Kidney (tissue), 14 donors: ENCODE measurements around the gene SIRPA. TPM values are rescaled to one million over a fixed set of nuclear protein-coding genes. Genes with fewer than 3 reads are reported as not detected.

ENCODE experiments used
- DNase-seq, 5 donors: peaks; one replicate each; pipeline ENCODE4 v3.0.0-alpha.2; 2013 to 2020
- FAIRE-seq: peaks from 2 replicates; lab custom pipeline; 2012; peaks lifted over from hg19 to GRCh38; lab: Jason Lieb, UNC
- H3K27ac ChIP-seq, 2 donors: one replicate each; pipeline ENCODE4 v1.7.0; 2013; ENCODE audit warnings: low read depth in 2 of 2, low read length in 2 of 2, inconsistent platforms in 1 of 2
- H3K27me3 ChIP-seq: one replicate; pipeline ENCODE4 v1.7.1; 2013; ENCODE audit warnings: low read length, inconsistent platforms; ENCODE audit not compliant: control insufficient read depth, insufficient read depth
- H3K36me3 ChIP-seq, 3 donors: one replicate each; pipeline versions ENCODE4 v1.7.0 to v1.7.1; 2013; ENCODE audit warnings: low read length in 3 of 3, control low read depth in 1 of 3, inconsistent platforms in 1 of 3; ENCODE audit not compliant: insufficient read depth in 3 of 3, control insufficient read depth in 2 of 3
- H3K4me1 ChIP-seq, 3 donors: one replicate each; pipeline versions ENCODE4 v1.7.0 to v1.7.1; 2013; ENCODE audit warnings: low read length in 3 of 3, inconsistent platforms in 1 of 3, low read depth in 1 of 3; ENCODE audit not compliant: control insufficient read depth in 2 of 3, insufficient read depth in 2 of 3
- H3K4me3 ChIP-seq, 3 donors: one replicate each; pipeline versions ENCODE4 v1.7.0 to v1.8.1; 2013; ENCODE audit warnings: low read length in 3 of 3, control low read depth in 1 of 3, inconsistent platforms in 1 of 3
- H3K9ac ChIP-seq, 3 donors: one replicate each; pipeline versions ENCODE4 v1.7.0 to v1.7.1; 2013; ENCODE audit warnings: low read length in 3 of 3, control low read depth in 1 of 3, inconsistent platforms in 1 of 3
- H3K9me3 ChIP-seq, 3 donors: one replicate each; pipeline versions ENCODE4 v1.7.0 to v1.7.1; 2013; ENCODE audit warnings: low read length in 3 of 3, control low read depth in 1 of 3, inconsistent platforms in 1 of 3; ENCODE audit not compliant: control insufficient read depth in 2 of 3, insufficient read depth in 1 of 3
- CTCF ChIP-seq: IDR thresholded peaks from 3 replicates; pipeline ENCODE4 v1.5.1; 2012; ENCODE audit warnings: mild to moderate bottlenecking, moderate library complexity, borderline replicate concordance; ENCODE audit not compliant: insufficient read depth; ENCODE audit errors: extremely low read depth
- intact Hi-C: fragments of 100-400 bp; cut with DNase I; formaldehyde crosslinking; loops from one replicate; pipeline ENCODE4 v1.11.1; 2022
- polyA plus RNA-seq: library from polyadenylated mRNA; stranded (reverse); fragments of 350-450 nt; fragmentation: Illumina TruSeq; extraction: RNeasy Lipid Tissue Mini Kit (QIAGEN cat#74804); gene quantifications from one replicate; pipeline ENCODE4 v1.2.3, GENCODE V29; 2014; ENCODE audit warnings: low read depth, low replicate concordance; ENCODE audit not compliant: insufficient read depth
- total RNA-seq: library from RNA; stranded (reverse); fragmentation: NEBNext Ultra II Directional; extraction: Animal tissue kit (Norgen Biotek cat#: 25700); gene quantifications from one replicate; pipeline ENCODE4 v1.2.1, GENCODE V29; 2021
- donor health status: control.
- donor health status: control.
- donor health status: control.
- donor health status: control.
- donor health status: control.
- donor health status: DM: yes; HTN: yes; CAD: no.
- donor health status: Normal renal cell carcinoma (clear cell type).

Gene SIRPA
- total and polyA plus RNA-seq, 2 donors from 2014 or later = 24.7 to 46.6 TPM

GRCh38 chr20:1868856-1869255 is 26.4 kb upstream of the SIRPA start:
- Histone ChIP-seq H3K36me3 (no peaks in the 10 kb centered on the region), H3K27me3 (no peaks in the 10 kb centered on the region), H3K4me1 (no peaks in the 10 kb centered on the region), H3K4me3 (no peak overlapping the region), H3K9ac (no peak overlapping the region), H3K27ac (no peak overlapping the region), H3K9me3 (no peaks in the 10 kb centered on the region)
- no peak for FAIRE-seq
- intact Hi-C loops = no loop called here
- DNase-seq = no peak
- no peak for TF ChIP-seq CTCF

DNA sequence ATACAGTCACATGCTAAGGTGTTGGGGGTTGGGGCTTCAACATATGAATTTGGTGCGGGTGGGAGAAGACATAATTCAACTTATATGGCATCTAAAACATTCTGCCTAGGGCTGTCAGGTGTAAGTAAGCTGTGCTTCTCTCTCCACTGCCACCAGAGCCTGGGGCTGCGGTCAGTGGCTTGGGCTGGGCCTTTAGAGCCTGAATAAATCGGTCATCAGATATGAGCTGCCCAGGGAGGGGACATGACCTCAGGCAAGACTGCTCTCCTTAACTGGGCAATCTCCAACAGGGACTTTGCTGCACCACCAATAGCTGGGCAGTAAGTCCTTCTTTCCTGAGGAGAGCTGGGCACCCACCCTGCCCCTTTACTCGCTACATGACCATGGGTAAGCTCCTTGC is 24.9 kb upstream of the SIRPA start:
- Histone ChIP-seq H3K4me1 (peaks cover 0 to 6% (median 4%) of the 10 kb centered on the region in 3 donors), H3K27ac (no peak overlapping the region), H3K27me3 (no peaks in the 10 kb centered on the region), H3K9me3 (no peaks in the 10 kb centered on the region), H3K36me3 (no peaks in the 10 kb centered on the region), H3K9ac (no peak overlapping the region), H3K4me3 (no peak overlapping the region)
- no peak for TF ChIP-seq CTCF
- intact Hi-C loops = no loop called here
- FAIRE-seq (no peak), DNase-seq (no peak)

DNA sequence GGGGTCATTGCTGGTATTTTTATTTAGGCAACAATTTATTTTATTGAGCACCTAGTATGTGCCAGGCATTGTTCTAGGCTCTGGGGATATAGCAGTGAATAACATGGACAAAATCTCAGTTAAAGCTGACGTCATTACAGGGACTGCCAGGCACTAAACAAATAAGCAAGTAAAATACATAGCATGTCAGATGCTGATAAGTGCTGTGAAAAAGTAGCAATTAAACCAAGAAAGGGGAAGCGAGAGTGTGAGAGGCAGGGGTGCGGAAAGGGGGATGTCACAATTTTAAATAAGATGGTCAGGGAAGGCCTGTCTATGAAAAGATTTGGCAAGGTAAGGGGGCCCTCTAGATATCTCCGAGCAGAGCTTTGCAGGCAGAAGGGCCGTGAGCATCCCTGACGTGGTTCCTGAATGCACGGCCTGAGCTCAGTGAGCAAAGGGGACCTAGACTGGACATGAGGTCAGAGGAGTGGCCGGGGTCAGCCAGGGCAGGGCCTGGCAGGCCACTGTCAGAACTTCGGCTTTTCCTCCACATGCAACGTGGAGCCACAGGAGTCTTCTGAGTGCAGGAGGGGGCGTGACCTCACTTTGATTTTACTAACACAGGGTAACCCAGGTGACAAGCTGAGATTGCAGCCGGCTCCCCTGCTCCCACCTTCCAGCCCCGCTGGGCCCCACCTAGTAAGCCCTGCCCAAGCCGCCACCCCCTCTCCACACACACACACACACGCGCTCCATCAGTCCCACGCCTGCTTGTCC is 24.2 kb upstream of the SIRPA start:
- Histone ChIP-seq H3K9me3 (no peaks in the 10 kb centered on the region), H3K4me1 (peaks cover 0 to 6% (median 4%) of the 10 kb centered on the region in 3 donors), H3K4me3 (no peak overlapping the region), H3K27me3 (no peaks in the 10 kb centered on the region), H3K36me3 (no peaks in the 10 kb centered on the region), H3K9ac (no peak overlapping the region), H3K27ac (no peak overlapping the region)
- TF ChIP-seq CTCF = no peak
- FAIRE-seq (no peak), DNase-seq (no peak)
- intact Hi-C loops = no loop called here
